HepG2 (cell line): ENCODE data around the gene FAM3D.

Experiments used
- RFXAP ChIP-seq: sonication (generic); formaldehyde crosslinking; IDR thresholded peaks from 2 replicates; pipeline ENCODE4 v1.4.0; 2020; ENCODE audit warnings: missing genetic modification reagents, borderline replicate concordance
- TAF1 ChIP-seq: sonication (generic); formaldehyde crosslinking; IDR thresholded peaks from 2 replicates; pipeline ENCODE4 v1.4.0; 2020; ENCODE audit warnings: missing genetic modification reagents
- ZNF138 ChIP-seq: sonication (generic); formaldehyde crosslinking; IDR thresholded peaks from 2 replicates; pipeline ENCODE4 v1.5.0; 2020; ENCODE audit warnings: mild to moderate bottlenecking, low read depth, missing genetic modification reagents

DNA sequence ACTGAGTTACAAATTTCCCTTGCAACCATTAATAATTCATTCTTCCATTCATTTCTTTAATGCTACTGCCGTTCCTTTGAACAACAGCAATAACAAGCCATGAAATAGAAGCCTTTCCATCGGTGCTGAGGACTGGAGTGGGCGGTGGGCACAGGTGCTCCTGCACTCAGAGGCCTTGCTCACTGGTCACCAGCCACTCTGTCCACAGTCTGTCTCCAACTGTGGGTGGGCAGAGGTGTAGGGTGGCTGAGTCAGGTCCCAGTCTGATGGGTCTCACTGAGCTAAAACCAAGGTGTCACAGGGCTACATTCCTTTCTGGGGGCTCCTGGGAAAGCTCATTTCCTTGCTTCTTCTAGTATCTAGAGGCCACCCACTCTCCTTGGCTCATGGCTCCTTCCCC lies 6.3 kb upstream of the FAM3D start:
- TF ChIP-seq ZNF138 (CRISPR knock-in tag) (no peak), TAF1 (CRISPR knock-in tag) (no peak), RFXAP (CRISPR knock-in tag) (no peak)
